C1 segment of cervical spinal cord (tissue), 14 donors: ENCODE results near the gene CDC16.
"Not testable (repeated sequence)": the region's sequence is repeated elsewhere in the genome, so short reads cannot be mapped to it uniquely, and the experiment has no call there.

Experiments used
- DNase-seq, 14 donors: peaks; one replicate each; lab custom pipeline; 2025; lab: John Stamatoyannopoulos, UW

Gene CDC16

DNA sequence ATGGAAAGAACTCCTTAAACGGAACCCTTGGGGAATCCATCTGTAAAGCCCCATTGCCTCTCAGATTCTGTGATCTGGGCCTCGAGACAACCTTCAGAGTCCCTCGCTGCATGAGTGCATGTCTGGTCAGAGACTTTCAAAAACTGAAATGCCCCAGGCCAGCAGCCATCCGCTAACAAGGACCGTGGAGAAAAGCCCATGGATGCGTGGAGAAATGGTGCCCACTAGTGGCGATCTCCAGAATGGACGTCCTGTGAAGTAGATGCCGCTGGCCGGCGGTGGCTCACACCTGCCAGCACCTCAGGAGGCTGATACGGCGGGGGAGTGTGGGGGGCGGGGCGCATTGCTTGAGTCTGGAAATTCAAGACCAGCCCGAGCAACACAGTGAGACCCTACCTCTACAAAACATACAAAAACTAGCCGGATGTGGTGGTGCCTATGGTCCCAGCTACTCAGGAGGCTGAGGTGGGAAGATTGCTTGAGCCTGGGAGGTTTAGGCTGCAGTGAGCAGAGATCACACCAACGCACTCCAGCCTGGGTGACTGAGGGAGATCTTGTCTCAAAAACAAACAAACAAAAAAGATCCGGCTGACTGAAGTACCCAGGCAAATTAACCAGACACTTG is 7.9 kb upstream of the CDC16 start:
- peak in 13 of 14 donors; percentile 8 to 81 (median 64) for DNase-seq

DNA sequence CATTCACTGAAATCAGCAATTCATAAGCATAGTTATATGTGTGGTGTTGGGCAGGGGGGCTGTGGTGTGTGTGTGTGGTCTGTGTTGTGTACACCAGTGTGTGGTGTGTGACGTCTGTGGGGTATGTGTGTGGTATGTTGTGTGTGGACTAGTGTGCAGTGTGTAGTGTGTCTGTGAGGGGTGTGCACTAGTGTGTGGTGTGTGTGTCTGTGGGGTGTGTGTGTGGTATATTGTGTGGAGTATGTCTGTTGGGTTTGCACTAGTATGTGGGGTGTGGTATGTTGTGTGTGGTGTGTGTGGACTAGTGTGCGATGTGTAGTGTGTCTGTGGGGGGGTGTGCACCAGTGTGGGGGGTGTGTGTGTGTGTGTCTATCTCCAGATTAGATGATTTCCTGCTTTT is 7.2 kb upstream of the CDC16 start:
- no peak for DNase-seq

DNA sequence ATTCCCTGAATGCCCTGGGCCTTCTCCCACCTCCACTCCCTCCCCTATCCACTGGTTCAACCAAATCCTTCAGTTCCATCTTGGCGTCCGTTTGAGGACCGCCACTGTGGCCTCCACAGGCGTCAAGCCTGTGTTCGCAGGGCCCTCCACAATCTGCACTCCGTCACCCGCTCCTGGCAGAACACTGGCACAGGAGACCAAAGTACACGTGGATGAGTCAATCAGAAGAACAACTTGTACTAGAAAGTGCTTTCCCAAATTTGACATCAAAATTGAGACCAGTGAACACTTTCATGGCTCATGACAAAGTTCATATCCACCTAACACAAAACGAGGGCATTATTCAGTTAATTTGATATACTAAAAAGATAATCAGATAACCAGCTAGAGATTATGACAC is 6.5 kb upstream of the CDC16 start:
- DNase-seq, result no peak

DNA sequence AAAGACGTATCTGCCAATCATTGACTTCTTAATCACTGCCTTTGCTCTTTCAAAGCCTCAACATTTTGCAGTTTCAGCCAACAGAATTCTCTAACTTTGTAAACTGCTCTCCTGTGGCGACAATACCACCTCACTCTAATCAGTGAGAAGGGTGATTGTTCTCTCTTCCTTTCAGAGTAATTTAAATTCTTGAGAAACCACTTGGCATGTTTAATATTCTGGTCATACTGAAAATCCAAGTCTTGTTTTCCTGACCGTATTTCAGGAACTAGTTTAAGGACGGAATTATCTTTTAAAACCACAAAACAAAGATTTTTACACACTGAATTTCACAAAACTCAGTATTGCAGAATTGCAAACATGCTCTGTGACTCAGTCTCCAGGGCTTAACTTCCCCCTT is 5.2 kb upstream of the CDC16 start:
- no peak for DNase-seq

DNA sequence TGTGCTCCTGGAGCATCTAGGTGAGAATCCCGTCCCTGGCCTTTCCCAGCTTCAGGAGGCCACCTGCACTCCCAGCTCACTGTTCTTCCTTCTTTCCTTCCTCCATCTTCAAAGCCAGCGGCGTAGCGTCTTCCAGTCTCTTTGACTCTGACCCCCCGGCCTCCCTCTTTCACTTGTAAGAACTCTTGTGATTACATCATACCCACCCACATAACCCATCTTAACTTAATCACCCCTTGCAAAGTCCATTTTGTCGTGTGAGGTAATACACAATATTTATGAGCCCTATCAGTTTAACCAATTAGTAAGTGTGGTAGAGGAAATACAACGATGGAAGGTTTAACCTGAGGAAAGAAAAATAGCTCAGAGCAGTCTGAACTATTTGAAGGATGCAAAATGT is 4.6 kb upstream of the CDC16 start:
- DNase-seq, result no peak

DNA sequence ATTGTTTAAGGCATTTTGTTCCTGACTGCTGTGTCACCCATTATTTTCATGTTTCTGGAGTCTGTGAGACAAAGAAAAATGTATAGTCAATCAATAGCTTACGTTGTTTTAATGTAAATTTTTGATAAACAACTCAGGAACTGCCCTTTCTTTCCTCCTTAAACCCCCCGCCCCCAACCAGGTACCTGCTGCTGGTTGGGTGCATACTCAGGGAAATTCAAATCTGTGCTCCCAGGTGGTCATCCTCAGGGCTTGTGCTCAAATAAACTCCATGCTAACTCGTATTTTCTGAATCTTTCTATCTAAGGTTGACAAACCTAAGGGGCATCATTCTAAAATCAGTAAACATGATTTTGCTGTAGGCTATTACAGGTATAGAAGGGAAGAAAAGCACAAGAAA is 4.1 kb upstream of the CDC16 start:
- no peak for DNase-seq

DNA sequence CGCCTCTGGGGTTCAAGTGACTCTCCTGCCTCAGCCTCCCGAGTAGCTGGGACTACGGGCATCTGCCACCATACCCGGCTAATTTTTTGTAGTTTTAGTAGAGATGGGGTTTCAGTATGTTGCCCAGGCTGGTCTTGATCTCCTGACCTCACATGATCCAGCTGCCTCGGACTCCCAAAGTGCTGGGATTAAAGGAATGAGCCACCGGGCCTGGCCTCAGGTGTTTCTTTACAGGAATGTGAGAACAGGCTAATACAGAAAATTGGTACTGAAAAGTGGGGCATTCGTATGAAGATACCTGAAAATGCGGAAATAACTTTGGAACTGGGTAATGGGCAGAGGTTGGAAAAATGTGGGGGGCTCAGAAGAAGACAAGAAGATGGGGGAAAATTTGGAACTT is 2.8 kb upstream of the CDC16 start:
- DNase-seq, result no peak

DNA sequence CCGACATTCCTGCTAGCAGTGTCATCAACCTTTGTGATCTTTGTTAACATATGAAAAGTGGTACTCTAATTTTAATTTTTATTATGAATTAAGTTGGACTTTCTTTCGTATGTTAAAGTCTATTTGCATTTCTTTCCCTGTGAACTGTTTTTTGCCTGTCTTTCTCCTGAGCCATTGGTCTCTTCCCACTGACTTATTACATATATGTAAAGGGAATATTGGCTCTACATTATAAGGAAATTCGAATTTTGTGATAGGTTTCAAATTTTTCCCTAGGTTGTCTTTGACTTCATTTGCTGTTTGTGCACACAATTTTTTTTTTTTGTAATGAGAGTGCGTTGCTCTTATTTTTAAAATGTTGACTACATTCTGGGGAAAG is 442 bp upstream of the CDC16 start:
- no peak for DNase-seq

DNA sequence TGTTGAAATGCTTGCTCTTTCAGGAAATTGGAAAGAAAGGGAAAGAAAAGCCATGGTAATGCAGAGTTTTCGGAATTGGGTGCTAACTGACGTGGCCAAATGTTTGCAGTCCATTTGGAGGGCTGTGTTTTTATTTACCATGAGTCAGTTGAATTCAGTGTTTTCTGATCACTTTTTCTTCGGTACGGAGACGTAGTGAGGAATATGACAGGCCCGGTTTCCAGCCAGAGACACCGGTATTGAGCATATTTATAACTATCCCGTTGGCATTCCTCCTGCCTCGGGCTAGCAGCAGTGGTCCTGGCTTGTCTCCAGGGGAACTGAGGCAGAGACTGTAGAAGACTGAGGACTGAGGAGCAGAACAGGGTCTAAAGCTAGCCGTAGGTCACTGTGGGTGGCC is 1.0 kb downstream of the CDC16 start:
- peak in 1 of 14 donors; percentile 15 for DNase-seq

DNA sequence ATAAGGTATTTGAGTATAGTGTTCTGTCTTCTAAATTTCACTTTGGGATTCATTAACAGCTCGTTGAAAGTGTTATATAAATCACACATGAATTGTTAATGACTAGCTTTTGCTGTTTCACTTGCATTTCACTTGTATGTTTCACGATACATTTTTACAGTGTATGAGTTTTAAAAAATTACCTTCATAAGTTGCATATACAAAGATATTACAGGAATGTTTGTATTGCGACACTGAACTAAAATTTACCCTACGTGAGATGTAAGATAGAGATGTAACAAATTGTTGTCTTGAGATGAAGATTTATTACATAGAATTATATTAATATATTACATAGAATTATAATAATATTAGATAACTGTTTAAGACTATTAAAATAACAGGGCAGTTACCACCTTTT is 1.5 kb downstream of the CDC16 start:
- no peak for DNase-seq

DNA sequence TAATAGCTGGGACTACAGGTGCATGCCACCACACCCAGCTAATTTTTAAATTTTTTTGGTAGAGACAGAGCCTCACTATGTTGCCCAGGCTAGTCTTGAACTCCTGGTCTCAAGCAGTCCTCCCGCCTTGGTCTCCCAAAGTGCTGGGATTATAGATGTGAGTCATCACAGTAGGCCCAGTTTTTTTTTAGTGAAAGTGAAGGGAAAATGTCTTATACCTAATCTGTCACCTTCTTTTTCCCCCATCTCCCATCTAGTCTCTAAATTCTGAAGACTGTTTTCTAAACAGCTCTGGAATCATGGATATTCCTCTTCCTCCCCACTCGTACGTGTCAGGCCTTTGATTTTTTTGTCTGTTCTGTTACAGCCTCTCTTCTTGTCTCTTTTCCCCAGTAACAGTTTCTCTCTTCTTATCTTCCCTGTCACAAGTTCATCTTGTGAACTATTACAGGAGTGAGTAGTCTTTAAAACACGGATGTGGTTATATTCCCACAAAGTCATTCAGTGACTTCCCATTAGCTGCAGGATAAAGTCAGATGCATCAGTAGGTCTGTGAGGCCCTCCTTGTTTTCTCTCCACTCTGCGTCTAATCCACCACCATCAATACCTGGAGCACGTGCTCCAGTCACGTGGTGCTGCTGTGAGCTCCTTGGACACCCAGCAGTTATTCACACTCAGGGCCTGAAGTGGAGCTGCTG is 2.9 kb downstream of the CDC16 start:
- DNase-seq, result no peak

DNA sequence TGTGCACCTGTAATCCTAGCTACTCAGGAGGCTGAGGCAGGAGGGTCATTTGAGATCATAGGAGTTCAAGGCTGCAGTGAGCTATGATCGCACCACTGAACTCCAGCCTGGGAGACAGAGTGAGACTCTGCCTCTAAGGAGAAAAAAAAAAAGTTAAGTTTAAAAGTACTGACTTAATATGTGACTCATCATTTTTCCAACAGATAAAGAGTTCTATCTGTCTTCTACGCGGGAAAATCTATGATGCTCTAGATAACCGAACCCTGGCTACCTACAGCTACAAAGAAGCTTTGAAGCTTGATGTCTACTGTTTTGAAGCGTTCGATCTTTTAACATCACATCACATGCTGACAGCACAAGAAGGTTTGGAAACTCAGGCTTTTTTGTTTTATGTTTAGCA is 7.2 kb downstream of the CDC16 start:
- DNase-seq, result no peak

DNA sequence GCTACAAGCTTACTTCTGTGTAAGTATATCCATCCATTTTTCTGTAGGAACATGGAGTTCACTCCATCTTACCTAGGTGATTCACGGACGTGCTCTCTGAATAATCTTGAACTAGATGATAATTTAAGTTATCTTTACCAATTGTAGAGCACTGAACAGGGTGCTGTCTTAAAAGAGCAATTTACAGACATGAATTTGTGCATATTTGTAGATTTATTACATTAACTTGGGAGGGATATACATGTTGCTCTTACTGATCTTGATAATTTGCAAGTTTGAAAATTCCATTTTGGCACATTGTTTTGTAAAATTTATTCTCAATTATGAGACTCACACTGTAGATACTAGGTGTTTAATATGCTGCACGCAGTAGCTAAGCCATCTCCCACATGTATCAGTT is 9.3 kb downstream of the CDC16 start:
- no peak for DNase-seq

DNA sequence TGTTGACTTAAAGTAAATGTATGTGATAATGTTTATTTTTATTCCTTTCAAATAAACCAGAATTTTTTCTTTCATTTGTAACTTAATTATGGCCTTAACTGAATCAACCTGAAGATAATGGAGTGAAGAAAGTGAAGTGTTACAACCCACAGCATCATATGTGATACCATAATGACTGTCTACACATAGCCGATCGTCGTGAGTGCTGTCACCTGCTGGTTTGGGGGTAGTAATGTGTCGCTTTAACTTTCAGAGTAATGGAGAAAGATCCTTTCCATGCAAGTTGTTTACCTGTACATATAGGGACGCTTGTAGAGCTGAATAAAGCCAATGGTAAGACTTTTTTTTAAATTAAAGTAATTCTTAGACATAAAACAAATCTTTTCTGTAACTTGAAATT is 9.9 kb downstream of the CDC16 start:
- DNase-seq, result no peak

DNA sequence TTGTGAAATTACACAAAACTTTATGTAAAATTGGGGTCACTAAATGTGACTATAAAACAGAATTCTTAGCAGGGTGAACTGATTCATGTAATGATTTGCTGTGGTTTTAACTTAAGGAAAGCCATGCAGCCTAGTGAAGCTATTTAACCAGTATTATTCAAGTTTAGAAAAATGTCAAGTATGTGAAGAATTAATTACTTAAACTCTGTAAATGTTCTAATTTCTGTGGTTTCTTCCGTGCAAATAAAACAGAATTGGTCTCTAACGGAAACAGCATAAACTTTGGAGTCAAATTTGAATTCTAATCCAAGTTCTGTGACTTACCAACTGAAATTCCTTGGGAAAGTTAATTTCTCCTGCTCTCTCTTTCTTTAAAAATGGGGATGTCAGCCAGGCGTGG is 13.3 kb downstream of the CDC16 start:
- no peak for DNase-seq

DNA sequence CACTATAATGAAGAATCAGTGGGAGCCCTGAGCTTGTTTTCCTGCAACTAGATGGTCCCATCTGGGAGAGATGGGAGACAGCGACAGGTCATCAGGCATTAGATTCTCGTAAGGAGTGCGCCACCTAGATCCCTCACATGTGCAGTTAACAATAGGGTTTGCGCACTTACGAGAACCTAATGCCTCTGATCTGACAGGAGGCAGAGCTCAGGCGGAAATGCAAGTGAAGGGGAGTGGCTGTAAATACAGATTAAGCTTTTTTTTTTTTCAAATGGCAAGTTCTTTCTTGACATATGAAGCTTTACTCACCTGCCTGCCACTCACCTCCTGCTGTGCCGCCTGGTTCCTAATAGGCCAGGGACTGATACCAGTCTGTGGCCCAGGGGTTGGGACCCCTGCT is 14.4 kb downstream of the CDC16 start:
- no peak for DNase-seq

DNA sequence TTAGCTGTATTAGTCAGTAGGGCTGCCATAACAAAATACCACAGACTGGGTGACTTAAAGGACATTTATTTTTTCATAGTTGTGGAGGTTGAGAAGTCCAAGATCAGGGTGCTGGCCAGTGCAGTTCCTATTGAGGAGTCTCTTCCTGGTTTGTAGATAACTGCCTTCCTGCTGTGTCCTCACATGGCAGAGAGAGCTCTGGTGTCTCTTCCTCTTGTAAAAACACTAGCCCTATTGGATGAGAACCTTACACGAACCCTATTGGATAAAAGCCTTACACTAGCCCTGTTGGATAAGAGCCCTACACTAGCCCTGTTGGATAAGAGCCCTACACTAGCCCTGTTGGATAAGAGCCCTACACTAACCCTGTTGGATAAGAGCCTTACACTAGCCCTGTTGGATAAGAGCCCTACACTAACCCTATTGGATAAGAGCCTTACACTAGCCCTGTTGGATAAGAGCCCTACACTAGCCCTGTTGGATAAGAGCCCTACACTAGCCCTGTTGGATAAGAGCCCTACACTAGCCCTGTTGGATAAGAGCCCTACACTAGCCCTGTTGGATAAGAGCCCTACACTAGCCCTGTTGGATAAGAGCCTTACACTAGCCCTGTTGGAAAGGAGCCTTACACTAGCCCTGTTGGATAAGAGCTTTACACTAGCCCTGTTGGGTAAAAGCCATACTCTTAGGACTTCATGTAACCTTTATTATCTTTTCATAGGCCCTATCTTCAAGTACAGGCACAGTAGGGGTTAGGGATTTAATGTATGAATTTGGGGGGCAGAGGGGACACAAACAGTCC is 17.1 kb downstream of the CDC16 start:
- DNase-seq, result not testable (repeated sequence)

DNA sequence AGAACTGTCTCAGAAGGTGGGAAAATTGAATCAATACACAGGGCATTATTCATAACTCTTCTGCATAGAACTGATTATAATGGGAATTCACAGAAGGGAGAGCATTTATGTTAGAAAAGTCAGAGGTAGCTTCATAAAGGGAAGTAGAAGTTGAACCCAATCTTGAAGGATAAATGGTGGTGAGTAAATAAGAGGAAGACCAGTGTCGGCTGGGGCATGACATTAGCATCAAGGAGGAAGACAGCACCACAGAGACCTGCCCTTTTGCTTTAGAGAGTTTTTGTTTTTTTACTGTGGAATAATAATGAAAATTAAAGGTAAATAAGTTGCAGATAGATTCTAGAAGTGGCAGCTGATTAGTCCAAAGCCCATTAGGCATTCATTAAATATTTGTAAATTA is 21.9 kb downstream of the CDC16 start:
- no peak for DNase-seq

DNA sequence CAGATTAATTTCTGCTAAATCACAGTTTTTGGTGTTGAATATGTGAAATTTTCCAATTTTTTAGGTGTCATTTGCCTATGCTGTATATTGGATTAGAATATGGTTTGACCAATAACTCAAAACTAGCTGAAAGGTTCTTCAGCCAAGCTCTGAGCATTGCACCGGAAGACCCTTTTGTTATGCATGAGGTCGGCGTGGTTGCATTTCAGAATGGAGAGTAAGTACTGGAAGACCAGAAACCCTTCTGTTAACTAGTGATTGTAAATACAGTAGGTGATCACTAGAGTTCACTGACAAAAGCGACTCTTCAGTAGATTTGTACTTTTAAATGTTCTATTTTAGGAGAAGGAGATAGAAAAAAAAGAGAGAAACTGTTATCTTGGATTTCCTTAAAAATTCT is 22.3 kb downstream of the CDC16 start:
- no peak for DNase-seq

DNA sequence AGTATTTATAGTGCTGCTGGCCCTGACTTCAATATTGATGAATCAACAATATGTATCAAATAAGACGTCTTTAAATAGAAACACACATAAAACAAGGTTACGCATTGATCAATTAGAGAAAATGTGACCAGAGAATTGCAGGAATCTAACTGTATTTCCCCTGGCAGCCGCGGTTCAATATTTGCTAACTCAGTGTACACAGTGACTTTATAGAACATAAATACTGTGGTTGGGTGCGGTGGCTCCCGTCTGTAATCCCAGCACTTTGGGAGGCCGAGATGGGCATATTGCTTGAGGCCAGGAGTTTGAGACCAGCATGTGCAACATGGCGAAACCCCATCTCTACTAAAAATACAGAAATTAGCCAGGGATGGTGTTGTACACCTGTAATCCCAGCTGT is 23.9 kb downstream of the CDC16 start:
- no peak for DNase-seq

DNA sequence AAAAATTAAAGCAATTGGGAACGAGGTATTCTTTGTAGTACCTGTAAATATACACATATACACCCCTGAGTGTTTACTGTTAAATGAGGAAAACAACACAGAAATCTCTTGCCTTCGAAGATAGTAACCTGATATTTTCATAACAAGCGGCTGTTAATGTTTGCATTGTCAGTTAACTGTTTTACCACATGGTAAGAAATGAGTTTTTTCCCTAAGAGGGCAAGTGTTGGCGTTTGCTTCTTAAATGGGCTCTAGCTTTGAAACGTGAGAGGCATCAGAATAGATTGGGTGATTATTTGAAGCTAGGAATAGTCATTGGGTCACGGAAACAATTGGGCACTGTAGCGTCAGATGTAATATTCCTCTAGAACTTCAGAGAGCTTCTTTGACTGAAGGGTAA is 24.7 kb downstream of the CDC16 start:
- DNase-seq, result no peak

DNA sequence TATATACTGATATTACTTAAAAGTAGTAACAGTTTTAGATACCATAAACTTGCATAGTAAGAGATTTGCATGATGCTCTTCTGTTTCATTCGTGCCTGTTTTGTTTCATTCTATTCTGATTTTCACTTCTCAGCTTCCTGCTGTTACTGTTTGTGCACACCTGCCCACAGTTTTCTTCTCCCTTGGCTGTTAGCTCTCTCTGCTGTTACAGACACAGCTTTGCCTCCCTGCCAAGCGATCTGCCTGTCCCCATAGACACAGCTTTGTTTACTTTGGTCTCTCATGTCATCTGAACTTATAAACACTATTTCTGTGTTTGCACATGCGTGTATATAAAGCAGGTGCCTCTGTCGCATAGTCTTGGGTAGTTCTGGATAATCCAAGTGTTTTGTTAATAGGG is 25.3 kb downstream of the CDC16 start:
- DNase-seq, result no peak

DNA sequence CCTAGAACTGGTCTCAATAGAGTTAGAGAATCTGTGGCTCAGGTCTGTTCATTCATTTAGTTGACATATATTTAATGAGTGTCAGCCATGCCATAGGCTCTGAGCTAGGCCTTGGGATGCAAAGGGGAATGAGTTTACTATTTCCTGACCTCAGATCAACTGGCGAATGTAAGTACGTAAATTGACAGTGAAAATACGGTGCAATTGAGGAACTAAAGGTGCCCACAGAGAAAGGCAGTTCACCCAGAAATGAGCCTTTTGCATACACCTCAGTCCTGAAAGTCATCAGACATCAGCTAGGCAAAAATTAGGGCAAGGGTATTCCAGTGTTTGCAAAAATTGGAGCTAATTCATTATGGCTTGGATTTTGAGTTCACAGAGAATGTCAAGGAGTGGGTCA is 26.1 kb downstream of the CDC16 start:
- DNase-seq, result no peak
